ENCODE data around the gene SF3B3. TPM values are rescaled to one million over a fixed set of nuclear protein-coding genes. Genes with fewer than 3 reads are reported as not detected.
A peak's percentile ranks its signal among the peaks of the same experiment; 100 is the strongest.

Gene SF3B3
- total RNA-seq, 2 donors from 2014 or later = 394 to 560 TPM

- Mint-ChIP-seq H3K9me3 (no peaks in the 10 kb centered on the region), H3K36me3 (peaks cover 43% of the 10 kb centered on the region), H3K27me3 (no peaks in the 10 kb centered on the region), H3K4me3 (no peak overlapping the region), H3K4me1 (ENCODE audit: low read depth in 2 of 2) (peaks cover 0 to 9% of the 10 kb centered on the region in 2 donors), H3K27ac (no peak overlapping the region)
- ATAC-seq (no peak), DNase-seq (ENCODE audit: low spot score) (no peak)
These were observed 40.0 kb downstream of the SF3B3 start for GRCh38 chr16:70563636-70564035.

GRCh38 chr16:70565053-70565452, 41.4 kb downstream of the SF3B3 start:
- Mint-ChIP-seq H3K9me3 (no peaks in the 10 kb centered on the region), H3K4me1 (ENCODE audit: low read depth in 2 of 2) (peaks cover 0 to 9% of the 10 kb centered on the region in 2 donors), H3K27me3 (no peaks in the 10 kb centered on the region), H3K36me3 (peaks cover 43% of the 10 kb centered on the region), H3K27ac (no peak overlapping the region), H3K4me3 (no peak overlapping the region)
- DNase-seq (ENCODE audit: low spot score) (no peak), ATAC-seq (no peak)

- Mint-ChIP-seq H3K4me1 (ENCODE audit: low read depth in 2 of 2) (peaks cover 5 to 10% of the 10 kb centered on the region in 2 donors), H3K27me3 (no peaks in the 10 kb centered on the region), H3K36me3 (peaks cover 49% of the 10 kb centered on the region), H3K9me3 (no peaks in the 10 kb centered on the region), H3K27ac (peak overlapping the region in 1 of 2 donors; percentile 32), H3K4me3 (no peak overlapping the region)
- ATAC-seq (no peak), DNase-seq (ENCODE audit: low spot score) (no peak)
These were observed 45.1 kb downstream of the SF3B3 start for GRCh38 chr16:70568601-70569237.

- Mint-ChIP-seq H3K27ac (no peak overlapping the region), H3K4me3 (no peak overlapping the region), H3K36me3 (peaks cover 47% of the 10 kb centered on the region), H3K27me3 (no peaks in the 10 kb centered on the region), H3K4me1 (ENCODE audit: low read depth in 2 of 2) (peaks cover 6 to 12% of the 10 kb centered on the region in 2 donors), H3K9me3 (no peaks in the 10 kb centered on the region)
- DNase-seq (ENCODE audit: low spot score) (no peak), ATAC-seq (no peak)
These were observed 46.1 kb downstream of the SF3B3 start for GRCh38 chr16:70569752-70570151.

- H3K4me3 Mint-ChIP-seq = no peak overlapping the region
- DNase-seq (ENCODE audit: low spot score) (no peak), ATAC-seq (no peak)
- no peak overlapping the region for H3K27ac Mint-ChIP-seq
- H3K36me3 Mint-ChIP-seq = peaks cover 39% of the 10 kb centered on the region
- peaks cover 6 to 13% of the 10 kb centered on the region in 2 donors for H3K4me1 Mint-ChIP-seq (ENCODE audit: low read depth in 2 of 2)
- H3K27me3 Mint-ChIP-seq = no peaks in the 10 kb centered on the region
- no peaks in the 10 kb centered on the region for H3K9me3 Mint-ChIP-seq
These were observed 47.5 kb downstream of the SF3B3 start for GRCh38 chr16:70570967-70571570.

GRCh38 chr16:70571623-70572022, 48.0 kb downstream of the SF3B3 start:
- Mint-ChIP-seq H3K36me3 (peaks cover 39% of the 10 kb centered on the region), H3K4me1 (ENCODE audit: low read depth in 2 of 2) (peaks cover 11 to 18% of the 10 kb centered on the region in 2 donors), H3K9me3 (no peaks in the 10 kb centered on the region), H3K27ac (peak overlapping the region in 1 of 2 donors; percentile 50), H3K27me3 (no peaks in the 10 kb centered on the region), H3K4me3 (no peak overlapping the region)
- ATAC-seq (no peak), DNase-seq (ENCODE audit: low spot score) (no peak)

GRCh38 chr16:70572050-70572925, 48.7 kb downstream of the SF3B3 start:
- no peaks in the 10 kb centered on the region for H3K27me3 Mint-ChIP-seq
- no peak overlapping the region for H3K4me3 Mint-ChIP-seq
- peaks cover 34% of the 10 kb centered on the region for H3K36me3 Mint-ChIP-seq
- no peaks in the 10 kb centered on the region for H3K9me3 Mint-ChIP-seq
- DNase-seq (ENCODE audit: low spot score) = no peak
- peaks cover 12 to 14% of the 10 kb centered on the region in 2 donors for H3K4me1 Mint-ChIP-seq (ENCODE audit: low read depth in 2 of 2)
- no peak for ATAC-seq
- peak overlapping the region in 1 of 2 donors; percentile 50 for H3K27ac Mint-ChIP-seq

- Mint-ChIP-seq H3K9me3 (no peaks in the 10 kb centered on the region), H3K27me3 (no peaks in the 10 kb centered on the region), H3K4me1 (ENCODE audit: low read depth in 2 of 2) (peaks cover 12 to 14% of the 10 kb centered on the region in 2 donors), H3K27ac (peak overlapping the region in 1 of 2 donors; percentile 31), H3K4me3 (no peak overlapping the region), H3K36me3 (peaks cover 32% of the 10 kb centered on the region)
- DNase-seq (ENCODE audit: low spot score) = no peak
- no peak for ATAC-seq
These were observed 49.3 kb downstream of the SF3B3 start for GRCh38 chr16:70572926-70573270.

- H3K27ac Mint-ChIP-seq = peak overlapping the region; percentile 31 to 50
- no peaks in the 10 kb centered on the region for H3K9me3 Mint-ChIP-seq
- no peak for DNase-seq (ENCODE audit: low spot score)
- ATAC-seq = no peak
- H3K27me3 Mint-ChIP-seq = no peaks in the 10 kb centered on the region
- H3K36me3 Mint-ChIP-seq = peaks cover 31% of the 10 kb centered on the region
- H3K4me1 Mint-ChIP-seq (ENCODE audit: low read depth in 2 of 2) = peaks cover 11 to 12% of the 10 kb centered on the region in 2 donors
- H3K4me3 Mint-ChIP-seq = no peak overlapping the region
These were observed 50.0 kb downstream of the SF3B3 start for GRCh38 chr16:70573451-70574121.

GRCh38 chr16:70574595-70575271, 51.1 kb downstream of the SF3B3 start:
- Mint-ChIP-seq H3K36me3 (peaks cover 27% of the 10 kb centered on the region), H3K4me1 (ENCODE audit: low read depth in 2 of 2) (peaks cover 11 to 12% of the 10 kb centered on the region in 2 donors), H3K27me3 (no peaks in the 10 kb centered on the region), H3K9me3 (no peaks in the 10 kb centered on the region), H3K4me3 (no peak overlapping the region), H3K27ac (no peak overlapping the region)
- ATAC-seq = no peak
- no peak for DNase-seq (ENCODE audit: low spot score)

GRCh38 chr16:70575376-70575775, 51.8 kb downstream of the SF3B3 start:
- no peaks in the 10 kb centered on the region for H3K9me3 Mint-ChIP-seq
- no peak overlapping the region for H3K4me3 Mint-ChIP-seq
- H3K36me3 Mint-ChIP-seq = peaks cover 27% of the 10 kb centered on the region
- H3K27ac Mint-ChIP-seq = no peak overlapping the region
- H3K4me1 Mint-ChIP-seq (ENCODE audit: low read depth in 2 of 2) = peaks cover 11 to 12% of the 10 kb centered on the region in 2 donors
- ATAC-seq = no peak
- no peaks in the 10 kb centered on the region for H3K27me3 Mint-ChIP-seq
- no peak for DNase-seq (ENCODE audit: low spot score)

GRCh38 chr16:70576431-70577255, 53.0 kb downstream of the SF3B3 start:
- no peak for DNase-seq (ENCODE audit: low spot score)
- Mint-ChIP-seq H3K36me3 (peaks cover 19% of the 10 kb centered on the region), H3K4me3 (no peak overlapping the region), H3K27me3 (no peaks in the 10 kb centered on the region), H3K4me1 (ENCODE audit: low read depth in 2 of 2) (peaks cover 11 to 12% of the 10 kb centered on the region in 2 donors), H3K27ac (peak overlapping the region; percentile 0 to 19), H3K9me3 (no peaks in the 10 kb centered on the region)
- peak; percentile 46 to 49 for ATAC-seq

All from natural killer cell treated with Interleukin-12 subunit alpha and Interleukin-12 subunit beta and Interleukin-15 and Interleukin-18, amount 100 ng/mL, for 72 hours (primary cell).